ENCODE measurements around the gene MAPK8IP3.

The MAPK8IP3 gene

GRCh38 chr16:1777375-1778199, 71.6 kb downstream of the MAPK8IP3 start:
- no peak for DNase-seq (ENCODE audit: low read depth in 2 of 2)
- no peak for TF ChIP-seq CTCF (IDR thresholded peaks at IDR 0.05; ENCODE audit: low read depth, low read length)
- H3K4me3 ChIP-seq (replicated peaks in 1 of 2; ENCODE audit: low read depth in 2 of 2, low read length in 2 of 2), result no peak overlapping the region

GRCh38 chr16:1778200-1779179, 72.5 kb downstream of the MAPK8IP3 start:
- no peak overlapping the region for H3K4me3 ChIP-seq (replicated peaks in 1 of 2; ENCODE audit: low read depth in 2 of 2, low read length in 2 of 2)
- TF ChIP-seq CTCF (IDR thresholded peaks at IDR 0.05; ENCODE audit: low read depth, low read length), result no peak

GRCh38 chr16:1779234-1779701, 73.3 kb downstream of the MAPK8IP3 start:
- TF ChIP-seq CTCF (IDR thresholded peaks at IDR 0.05; ENCODE audit: low read depth, low read length), result no peak
- no peak for DNase-seq (ENCODE audit: low read depth in 2 of 2)
- no peak overlapping the region for H3K4me3 ChIP-seq (replicated peaks in 1 of 2; ENCODE audit: low read depth in 2 of 2, low read length in 2 of 2)

More at GRCh38 chr16:1778200-1779179, 72.5 kb downstream of the MAPK8IP3 start:
- DNase-seq (ENCODE audit: low read depth in 2 of 2), result no peak

GRCh38 chr16:1779741-1780676, 74.0 kb downstream of the MAPK8IP3 start:
- H3K4me3 ChIP-seq (replicated peaks in 1 of 2; ENCODE audit: low read depth in 2 of 2, low read length in 2 of 2), result no peak overlapping the region
- no peak for TF ChIP-seq CTCF (IDR thresholded peaks at IDR 0.05; ENCODE audit: low read depth, low read length)
- DNase-seq (ENCODE audit: low read depth in 2 of 2), result no peak

GRCh38 chr16:1780677-1781072, 74.7 kb downstream of the MAPK8IP3 start:
- DNase-seq (ENCODE audit: low read depth in 2 of 2), result no peak
- TF ChIP-seq CTCF (IDR thresholded peaks at IDR 0.05; ENCODE audit: low read depth, low read length), result no peak
- H3K4me3 ChIP-seq (replicated peaks in 1 of 2; ENCODE audit: low read depth in 2 of 2, low read length in 2 of 2), result no peak overlapping the region

GRCh38 chr16:1781254-1781653, 75.3 kb downstream of the MAPK8IP3 start:
- no peak for TF ChIP-seq CTCF (IDR thresholded peaks at IDR 0.05; ENCODE audit: low read depth, low read length)
- peak overlapping the region; percentile 78 to 80 for H3K4me3 ChIP-seq (replicated peaks in 1 of 2; ENCODE audit: low read depth in 2 of 2, low read length in 2 of 2)
- no peak for DNase-seq (ENCODE audit: low read depth in 2 of 2)
